ENCODE measurements around the gene CACNA2D1. TPM values are rescaled to one million over a fixed set of nuclear protein-coding genes. Genes with fewer than 3 reads are reported as not detected.

The CACNA2D1 gene
- total RNA-seq, 1 experiment from 2014 or later, result 9.8 TPM

DNA sequence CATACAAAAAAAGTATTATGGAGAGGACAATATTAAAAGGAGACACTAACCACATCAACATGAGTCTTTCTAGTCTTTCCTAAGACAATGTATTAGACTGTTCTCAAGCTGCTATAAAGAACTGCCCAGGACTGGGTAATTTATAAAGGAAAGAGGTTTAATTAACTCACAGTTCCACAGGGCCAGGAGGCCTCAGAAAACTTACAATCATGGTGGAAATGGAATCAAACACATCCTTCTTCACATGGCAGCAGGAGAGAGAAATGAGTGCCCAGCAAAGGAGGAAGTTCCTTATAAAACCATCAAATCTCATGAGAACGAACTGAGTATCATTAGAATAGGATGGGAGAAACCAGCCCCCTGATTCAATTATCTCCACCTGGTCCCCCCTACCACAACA lies 25.7 kb downstream of the CACNA2D1 start:
- intact Hi-C loops (cut with micrococcal nuclease; ENCODE audit: unreplicated experiment) (no loop called here), in situ Hi-C loops (cut with HindIII; ENCODE audit: low pct_unique_long_range_greater_than_20kb, low sequenced_read_pairs) (no loop called here)
- H3K4me3 ChIP-seq (ENCODE audit: low read depth in 2 of 2, low read length in 2 of 2), result no peak overlapping the region
- ChIA-PET POLR2A (no interaction called here), CTCF (no interaction called here)
- H3K27me3 ChIP-seq (ENCODE audit: control insufficient read depth, insufficient read depth, low read length), result no peaks in the 10 kb centered on the region
- no peaks in the 10 kb centered on the region for H3K36me3 ChIP-seq (ENCODE audit: control insufficient read depth, insufficient read depth, low read length)
- H3K9me3 ChIP-seq (ENCODE audit: control insufficient read depth, insufficient read depth, low read depth, low read length), result no peaks in the 10 kb centered on the region
- DNase-seq (ENCODE audit: low read depth, low spot score) (no peak), ATAC-seq (no peak)
- no peaks in the 10 kb centered on the region for H3K4me1 ChIP-seq (ENCODE audit: control insufficient read depth, insufficient read depth, low read length)
- no TSS peak for BruUV-seq (replicated peaks)
- TF ChIP-seq SIN3A (IDR thresholded peaks at IDR 0.05; ENCODE audit: borderline replicate concordance, insufficient read depth, low read depth, low read length) (no peak), POLR2AphosphoS5 (IDR thresholded peaks at IDR 0.05; ENCODE audit: low read depth, low read length) (no peak), TCF7L2 (IDR thresholded peaks at IDR 0.05; ENCODE audit: low read depth, low read length) (no peak)
- TF ChIP-seq, protein P1, sequence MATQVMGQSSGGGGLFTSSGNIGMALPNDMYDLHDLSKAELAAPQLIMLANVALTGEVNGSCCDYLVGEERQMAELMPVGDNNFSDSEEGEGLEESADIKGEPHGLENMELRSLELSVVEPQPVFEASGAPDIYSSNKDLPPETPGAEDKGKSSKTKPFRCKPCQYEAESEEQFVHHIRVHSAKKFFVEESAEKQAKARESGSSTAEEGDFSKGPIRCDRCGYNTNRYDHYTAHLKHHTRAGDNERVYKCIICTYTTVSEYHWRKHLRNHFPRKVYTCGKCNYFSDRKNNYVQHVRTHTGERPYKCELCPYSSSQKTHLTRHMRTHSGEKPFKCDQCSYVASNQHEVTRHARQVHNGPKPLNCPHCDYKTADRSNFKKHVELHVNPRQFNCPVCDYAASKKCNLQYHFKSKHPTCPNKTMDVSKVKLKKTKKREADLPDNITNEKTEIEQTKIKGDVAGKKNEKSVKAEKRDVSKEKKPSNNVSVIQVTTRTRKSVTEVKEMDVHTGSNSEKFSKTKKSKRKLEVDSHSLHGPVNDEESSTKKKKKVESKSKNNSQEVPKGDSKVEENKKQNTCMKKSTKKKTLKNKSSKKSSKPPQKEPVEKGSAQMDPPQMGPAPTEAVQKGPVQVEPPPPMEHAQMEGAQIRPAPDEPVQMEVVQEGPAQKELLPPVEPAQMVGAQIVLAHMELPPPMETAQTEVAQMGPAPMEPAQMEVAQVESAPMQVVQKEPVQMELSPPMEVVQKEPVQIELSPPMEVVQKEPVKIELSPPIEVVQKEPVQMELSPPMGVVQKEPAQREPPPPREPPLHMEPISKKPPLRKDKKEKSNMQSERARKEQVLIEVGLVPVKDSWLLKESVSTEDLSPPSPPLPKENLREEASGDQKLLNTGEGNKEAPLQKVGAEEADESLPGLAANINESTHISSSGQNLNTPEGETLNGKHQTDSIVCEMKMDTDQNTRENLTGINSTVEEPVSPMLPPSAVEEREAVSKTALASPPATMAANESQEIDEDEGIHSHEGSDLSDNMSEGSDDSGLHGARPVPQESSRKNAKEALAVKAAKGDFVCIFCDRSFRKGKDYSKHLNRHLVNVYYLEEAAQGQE (IDR thresholded peaks at IDR 0.05; ENCODE audit: insufficient read depth in 1 of 2, low read depth in 2 of 2, low read length in 1 of 2), result no peak
- TF ChIP-seq, protein P2, sequence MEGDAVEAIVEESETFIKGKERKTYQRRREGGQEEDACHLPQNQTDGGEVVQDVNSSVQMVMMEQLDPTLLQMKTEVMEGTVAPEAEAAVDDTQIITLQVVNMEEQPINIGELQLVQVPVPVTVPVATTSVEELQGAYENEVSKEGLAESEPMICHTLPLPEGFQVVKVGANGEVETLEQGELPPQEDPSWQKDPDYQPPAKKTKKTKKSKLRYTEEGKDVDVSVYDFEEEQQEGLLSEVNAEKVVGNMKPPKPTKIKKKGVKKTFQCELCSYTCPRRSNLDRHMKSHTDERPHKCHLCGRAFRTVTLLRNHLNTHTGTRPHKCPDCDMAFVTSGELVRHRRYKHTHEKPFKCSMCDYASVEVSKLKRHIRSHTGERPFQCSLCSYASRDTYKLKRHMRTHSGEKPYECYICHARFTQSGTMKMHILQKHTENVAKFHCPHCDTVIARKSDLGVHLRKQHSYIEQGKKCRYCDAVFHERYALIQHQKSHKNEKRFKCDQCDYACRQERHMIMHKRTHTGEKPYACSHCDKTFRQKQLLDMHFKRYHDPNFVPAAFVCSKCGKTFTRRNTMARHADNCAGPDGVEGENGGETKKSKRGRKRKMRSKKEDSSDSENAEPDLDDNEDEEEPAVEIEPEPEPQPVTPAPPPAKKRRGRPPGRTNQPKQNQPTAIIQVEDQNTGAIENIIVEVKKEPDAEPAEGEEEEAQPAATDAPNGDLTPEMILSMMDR (IDR thresholded peaks at IDR 0.05), result no peak
- H3K27ac ChIP-seq (ENCODE audit: low read length), result no peak overlapping the region

DNA sequence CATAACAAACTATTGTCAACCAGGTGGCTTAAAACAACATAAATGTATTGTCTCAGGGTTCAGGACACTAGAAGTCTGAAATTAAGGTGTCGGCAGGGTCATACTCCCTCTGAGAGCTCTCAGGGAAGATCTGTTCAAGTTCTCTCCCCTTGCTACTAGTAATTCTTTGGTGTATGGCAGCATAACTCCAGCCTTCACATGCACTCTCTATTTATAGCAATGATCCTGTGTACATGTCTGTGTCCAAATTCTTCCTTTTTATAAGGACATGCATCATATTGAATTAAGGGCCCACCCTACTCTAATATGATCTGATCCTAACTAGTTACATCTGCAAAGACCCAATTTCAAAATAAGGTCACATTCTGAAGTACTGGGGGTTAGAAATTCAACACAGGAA lies 27.2 kb downstream of the CACNA2D1 start:
- BruUV-seq (replicated peaks), result no TSS peak
- ChIA-PET CTCF (no interaction called here), POLR2A (no interaction called here)
- Histone ChIP-seq H3K4me1 (ENCODE audit: control insufficient read depth, insufficient read depth, low read length) (no peaks in the 10 kb centered on the region), H3K27ac (ENCODE audit: low read length) (no peak overlapping the region), H3K27me3 (ENCODE audit: control insufficient read depth, insufficient read depth, low read length) (no peaks in the 10 kb centered on the region), H3K4me3 (ENCODE audit: low read depth in 2 of 2, low read length in 2 of 2) (no peak overlapping the region), H3K36me3 (ENCODE audit: control insufficient read depth, insufficient read depth, low read length) (no peaks in the 10 kb centered on the region), H3K9me3 (ENCODE audit: control insufficient read depth, insufficient read depth, low read depth, low read length) (no peaks in the 10 kb centered on the region)
- in situ Hi-C loops (cut with HindIII; ENCODE audit: low pct_unique_long_range_greater_than_20kb, low sequenced_read_pairs) (no loop called here), intact Hi-C loops (cut with micrococcal nuclease; ENCODE audit: unreplicated experiment) (no loop called here)
- DNase-seq (ENCODE audit: low read depth, low spot score), result no peak
- TF ChIP-seq POLR2AphosphoS5 (IDR thresholded peaks at IDR 0.05; ENCODE audit: low read depth, low read length) (no peak), SIN3A (IDR thresholded peaks at IDR 0.05; ENCODE audit: borderline replicate concordance, insufficient read depth, low read depth, low read length) (no peak), TCF7L2 (IDR thresholded peaks at IDR 0.05; ENCODE audit: low read depth, low read length) (no peak)
- TF ChIP-seq, protein P2 (IDR thresholded peaks at IDR 0.05), result no peak
- TF ChIP-seq, protein P1 (IDR thresholded peaks at IDR 0.05; ENCODE audit: insufficient read depth in 1 of 2, low read depth in 2 of 2, low read length in 1 of 2), result no peak
- no peak for ATAC-seq
